ENCODE results near the gene RASAL2. TPM values are rescaled to one million over a fixed set of nuclear protein-coding genes. Genes with fewer than 3 reads are reported as not detected.

Gene RASAL2
- total and polyA plus RNA-seq, 2 of the 13 experiments (the other 11 are each of a cell fraction or from before 2014, with no cell fraction given) = 5.4 to 5.9 TPM

DNA sequence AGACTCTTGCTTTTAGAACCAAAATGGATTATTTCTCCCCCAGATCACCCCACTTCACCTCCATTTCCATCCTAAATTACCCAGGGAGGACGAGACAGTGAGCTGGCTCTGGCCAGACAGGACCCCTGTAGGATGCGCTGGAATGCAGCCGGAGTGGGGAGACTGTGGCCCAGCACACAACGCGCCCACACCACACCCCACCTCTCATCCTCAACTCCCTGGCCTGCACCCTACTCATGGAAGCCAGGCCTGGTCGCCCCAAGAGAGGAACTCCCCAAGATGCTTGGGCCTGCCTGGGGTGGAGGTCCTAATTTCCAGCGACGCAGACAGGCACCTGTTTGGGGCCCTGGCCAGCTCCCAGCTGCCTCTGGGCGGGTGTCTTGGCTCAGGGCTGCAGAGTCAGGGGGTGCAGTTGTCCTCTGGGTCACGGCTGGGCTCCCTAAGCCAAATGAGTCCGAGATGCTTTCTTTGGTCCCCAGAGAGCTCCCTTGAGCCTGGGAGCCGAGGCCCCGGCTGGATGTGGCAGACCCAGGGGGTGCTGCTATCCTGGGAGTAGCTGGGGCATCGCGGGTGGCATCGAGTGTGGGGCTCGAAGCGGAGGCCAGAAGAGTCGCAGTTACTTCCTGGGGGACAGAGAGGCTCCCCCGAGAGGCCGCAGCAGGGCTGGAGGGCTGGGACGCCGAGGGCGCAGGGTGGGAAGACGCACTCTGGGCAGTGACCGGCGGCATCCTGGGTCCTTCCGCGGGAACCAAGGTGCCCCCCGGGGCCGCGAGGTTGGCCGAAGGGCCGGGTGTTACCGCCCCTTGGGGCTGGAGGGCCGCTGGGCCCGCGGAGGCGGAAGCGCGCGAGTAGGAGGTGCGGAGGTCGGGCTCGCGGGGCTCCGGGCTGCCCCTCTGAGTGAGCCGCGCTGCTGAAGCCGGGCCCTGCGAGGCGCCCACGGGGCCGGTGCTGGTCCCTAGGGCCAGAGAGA is 392.5 kb downstream of the RASAL2 start (continued):
- TF ChIP-seq, protein P1, sequence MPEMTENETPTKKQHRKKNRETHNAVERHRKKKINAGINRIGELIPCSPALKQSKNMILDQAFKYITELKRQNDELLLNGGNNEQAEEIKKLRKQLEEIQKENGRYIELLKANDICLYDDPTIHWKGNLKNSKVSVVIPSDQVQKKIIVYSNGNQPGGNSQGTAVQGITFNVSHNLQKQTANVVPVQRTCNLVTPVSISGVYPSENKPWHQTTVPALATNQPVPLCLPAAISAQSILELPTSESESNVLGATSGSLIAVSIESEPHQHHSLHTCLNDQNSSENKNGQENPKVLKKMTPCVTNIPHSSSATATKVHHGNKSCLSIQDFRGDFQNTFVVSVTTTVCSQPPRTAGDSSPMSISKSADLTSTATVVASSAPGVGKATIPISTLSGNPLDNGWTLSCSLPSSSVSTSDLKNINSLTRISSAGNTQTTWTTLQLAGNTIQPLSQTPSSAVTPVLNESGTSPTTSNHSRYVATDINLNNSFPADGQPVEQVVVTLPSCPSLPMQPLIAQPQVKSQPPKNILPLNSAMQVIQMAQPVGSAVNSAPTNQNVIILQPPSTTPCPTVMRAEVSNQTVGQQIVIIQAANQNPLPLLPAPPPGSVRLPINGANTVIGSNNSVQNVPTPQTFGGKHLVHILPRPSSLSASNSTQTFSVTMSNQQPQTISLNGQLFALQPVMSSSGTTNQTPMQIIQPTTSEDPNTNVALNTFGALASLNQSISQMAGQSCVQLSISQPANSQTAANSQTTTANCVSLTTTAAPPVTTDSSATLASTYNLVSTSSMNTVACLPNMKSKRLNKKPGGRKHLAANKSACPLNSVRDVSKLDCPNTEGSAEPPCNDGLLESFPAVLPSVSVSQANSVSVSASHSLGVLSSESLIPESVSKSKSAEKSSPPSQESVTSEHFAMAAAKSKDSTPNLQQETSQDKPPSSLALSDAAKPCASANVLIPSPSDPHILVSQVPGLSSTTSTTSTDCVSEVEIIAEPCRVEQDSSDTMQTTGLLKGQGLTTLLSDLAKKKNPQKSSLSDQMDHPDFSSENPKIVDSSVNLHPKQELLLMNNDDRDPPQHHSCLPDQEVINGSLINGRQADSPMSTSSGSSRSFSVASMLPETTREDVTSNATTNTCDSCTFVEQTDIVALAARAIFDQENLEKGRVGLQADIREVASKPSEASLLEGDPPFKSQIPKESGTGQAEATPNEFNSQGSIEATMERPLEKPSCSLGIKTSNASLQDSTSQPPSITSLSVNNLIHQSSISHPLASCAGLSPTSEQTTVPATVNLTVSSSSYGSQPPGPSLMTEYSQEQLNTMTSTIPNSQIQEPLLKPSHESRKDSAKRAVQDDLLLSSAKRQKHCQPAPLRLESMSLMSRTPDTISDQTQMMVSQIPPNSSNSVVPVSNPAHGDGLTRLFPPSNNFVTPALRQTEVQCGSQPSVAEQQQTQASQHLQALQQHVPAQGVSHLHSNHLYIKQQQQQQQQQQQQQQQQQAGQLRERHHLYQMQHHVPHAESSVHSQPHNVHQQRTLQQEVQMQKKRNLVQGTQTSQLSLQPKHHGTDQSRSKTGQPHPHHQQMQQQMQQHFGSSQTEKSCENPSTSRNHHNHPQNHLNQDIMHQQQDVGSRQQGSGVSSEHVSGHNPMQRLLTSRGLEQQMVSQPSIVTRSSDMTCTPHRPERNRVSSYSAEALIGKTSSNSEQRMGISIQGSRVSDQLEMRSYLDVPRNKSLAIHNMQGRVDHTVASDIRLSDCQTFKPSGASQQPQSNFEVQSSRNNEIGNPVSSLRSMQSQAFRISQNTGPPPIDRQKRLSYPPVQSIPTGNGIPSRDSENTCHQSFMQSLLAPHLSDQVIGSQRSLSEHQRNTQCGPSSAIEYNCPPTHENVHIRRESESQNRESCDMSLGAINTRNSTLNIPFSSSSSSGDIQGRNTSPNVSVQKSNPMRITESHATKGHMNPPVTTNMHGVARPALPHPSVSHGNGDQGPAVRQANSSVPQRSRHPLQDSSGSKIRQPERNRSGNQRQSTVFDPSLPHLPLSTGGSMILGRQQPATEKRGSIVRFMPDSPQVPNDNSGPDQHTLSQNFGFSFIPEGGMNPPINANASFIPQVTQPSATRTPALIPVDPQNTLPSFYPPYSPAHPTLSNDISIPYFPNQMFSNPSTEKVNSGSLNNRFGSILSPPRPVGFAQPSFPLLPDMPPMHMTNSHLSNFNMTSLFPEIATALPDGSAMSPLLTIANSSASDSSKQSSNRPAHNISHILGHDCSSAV (CRISPR knock-in tag; IDR thresholded peaks at IDR 0.05; ENCODE audit: borderline replicate concordance) = no peak
- TF ChIP-seq MXI1 (IDR thresholded peaks at IDR 0.05; ENCODE audit: borderline replicate concordance, low read depth, low read length) = no peak
- TF ChIP-seq, protein P2, sequence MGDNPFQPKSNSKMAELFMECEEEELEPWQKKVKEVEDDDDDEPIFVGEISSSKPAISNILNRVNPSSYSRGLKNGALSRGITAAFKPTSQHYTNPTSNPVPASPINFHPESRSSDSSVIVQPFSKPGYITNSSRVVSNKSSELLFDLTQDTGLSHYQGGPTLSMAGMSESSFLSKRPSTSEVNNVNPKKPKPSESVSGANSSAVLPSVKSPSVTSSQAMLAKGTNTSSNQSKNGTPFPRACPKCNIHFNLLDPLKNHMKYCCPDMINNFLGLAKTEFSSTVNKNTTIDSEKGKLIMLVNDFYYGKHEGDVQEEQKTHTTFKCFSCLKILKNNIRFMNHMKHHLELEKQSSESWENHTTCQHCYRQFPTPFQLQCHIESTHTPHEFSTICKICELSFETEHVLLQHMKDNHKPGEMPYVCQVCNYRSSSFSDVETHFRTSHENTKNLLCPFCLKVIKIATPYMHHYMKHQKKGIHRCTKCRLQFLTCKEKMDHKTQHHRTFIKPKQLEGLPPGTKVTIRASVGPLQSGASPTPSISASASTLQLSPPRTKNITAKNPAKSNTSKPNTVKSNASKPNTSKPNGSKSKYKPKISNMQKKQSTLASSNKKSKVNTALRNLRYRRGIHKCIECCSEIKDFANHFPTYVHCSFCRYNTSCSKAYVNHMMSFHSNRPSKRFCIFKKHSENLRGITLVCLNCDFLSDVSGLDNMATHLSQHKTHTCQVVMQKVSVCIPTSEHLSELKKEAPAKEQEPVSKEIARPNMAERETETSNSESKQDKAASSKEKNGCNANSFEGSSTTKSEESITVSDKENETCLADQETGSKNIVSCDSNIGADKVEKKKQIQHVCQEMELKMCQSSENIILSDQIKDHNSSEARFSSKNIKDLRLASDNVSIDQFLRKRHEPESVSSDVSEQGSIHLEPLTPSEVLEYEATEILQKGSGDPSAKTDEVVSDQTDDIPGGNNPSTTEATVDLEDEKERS (CRISPR knock-in tag; IDR thresholded peaks at IDR 0.05) = no peak

All from HepG2 (cell line).